ENCODE results near the gene TUBA1B.
"Not testable (repeated sequence)": the region's sequence is repeated elsewhere in the genome, so short reads cannot be mapped to it uniquely, and the experiment has no call there.

TUBA1B gene

GRCh38 chr12:49131051-49131893 lies at the start of gene TUBA1B:
TUBA1B (minus strand) TSS chr12:49131395; CDS start chr12:49131300, 95 bp downstream.
- H3K4me3 ChIP-seq (ENCODE audit: low read length), result peak within 1 kb of the TSS; percentile 92
- peak; percentile 43 for DNase-seq (ENCODE audit: low read depth)
- TF ChIP-seq CTCF (conservative IDR thresholded peaks at IDR 0.05; ENCODE audit: low read depth, low read length), result no peak

- H3K4me3 ChIP-seq (ENCODE audit: low read length), result no peak overlapping the region
- TF ChIP-seq CTCF (conservative IDR thresholded peaks at IDR 0.05; ENCODE audit: low read depth, low read length), result no peak
- no peak for DNase-seq (ENCODE audit: low read depth)
These were observed 43.0 kb upstream of the TUBA1B start for GRCh38 chr12:49174218-49174617.

- no peak for DNase-seq (ENCODE audit: low read depth)
- no peak for TF ChIP-seq CTCF (conservative IDR thresholded peaks at IDR 0.05; ENCODE audit: low read depth, low read length)
- no peak overlapping the region for H3K4me3 ChIP-seq (ENCODE audit: low read length)
These were observed 39.7 kb upstream of the TUBA1B start for GRCh38 chr12:49170924-49171323.

- DNase-seq (ENCODE audit: low read depth), result no peak
- TF ChIP-seq CTCF (conservative IDR thresholded peaks at IDR 0.05; ENCODE audit: low read depth, low read length), result no peak
- H3K4me3 ChIP-seq (ENCODE audit: low read length), result no peak overlapping the region
These were observed 33.9 kb upstream of the TUBA1B start for GRCh38 chr12:49165114-49165513.

- not testable (repeated sequence) for H3K4me3 ChIP-seq (ENCODE audit: low read length); DNase-seq (ENCODE audit: low read depth)
These were observed 30.7 kb upstream of the TUBA1B start for GRCh38 chr12:49161901-49162300.

GRCh38 chr12:49161092-49161795 lies 30.0 kb upstream of the TUBA1B start:
- H3K4me3 ChIP-seq (ENCODE audit: low read length), result no peak overlapping the region
- no peak for TF ChIP-seq CTCF (conservative IDR thresholded peaks at IDR 0.05; ENCODE audit: low read depth, low read length)
- no peak for DNase-seq (ENCODE audit: low read depth)

GRCh38 chr12:49160399-49160798 lies 29.2 kb upstream of the TUBA1B start:
- TF ChIP-seq CTCF (conservative IDR thresholded peaks at IDR 0.05; ENCODE audit: low read depth, low read length), result no peak
- DNase-seq (ENCODE audit: low read depth), result no peak
- no peak overlapping the region for H3K4me3 ChIP-seq (ENCODE audit: low read length)
